CD8-positive, alpha-beta memory T cell (primary cell): ENCODE measurements around the gene ALG6. TPM values are rescaled to one million over a fixed set of nuclear protein-coding genes. Genes with fewer than 3 reads are reported as not detected.
"Not testable (repeated sequence)": the region's sequence is repeated elsewhere in the genome, so short reads cannot be mapped to it uniquely, and the experiment has no call there.

Experiments used
- CTCF ChIA-PET: fragments of 350-600 bp; sonication (Branson Sonifier 250); formaldehyde crosslinking; loops from one replicate; lab custom pipeline; 2021; ENCODE audit warnings: antibody characterized with exemption; lab: Charles Lee
- POLR2A ChIA-PET: fragments of 350-600 bp; sonication (Branson Sonifier 250); formaldehyde crosslinking; loops from one replicate; lab custom pipeline; 2021; ENCODE audit warnings: antibody characterized with exemption; lab: Charles Lee
- DNase-seq, 5 donors: peaks; one replicate each; pipeline versions ENCODE4 v3.0.0 to v3.0.0-alpha.2; 2020 to 2022; ENCODE audit warnings: mixed read lengths in 1 of 5
- H3K27ac ChIP-seq: one replicate; pipeline ENCODE4 v1.7.0; 2013; ENCODE audit warnings: low read depth, mild to moderate bottlenecking, low read length, moderate library complexity
- H3K27me3 ChIP-seq: 2 replicates; pipeline ENCODE4 v1.7.0; 2013; ENCODE audit warnings: low read length, mild to moderate bottlenecking; ENCODE audit not compliant: insufficient read depth, poor library complexity, severe bottlenecking
- H3K36me3 ChIP-seq: 2 replicates; pipeline ENCODE4 v1.7.0; 2013; ENCODE audit warnings: mild to moderate bottlenecking, low read length, moderate library complexity; ENCODE audit not compliant: insufficient read depth
- H3K4me1 ChIP-seq: 2 replicates; pipeline ENCODE4 v1.7.0; 2013; ENCODE audit warnings: mild to moderate bottlenecking, low read length, moderate library complexity; ENCODE audit not compliant: insufficient read depth
- H3K4me3 ChIP-seq: 2 replicates; pipeline ENCODE4 v1.7.0; 2013; ENCODE audit warnings: mild to moderate bottlenecking, low read length
- H3K9me3 ChIP-seq: 2 replicates; pipeline ENCODE4 v1.7.0; 2013; ENCODE audit warnings: mild to moderate bottlenecking, low read length
- H3K27ac Mint-ChIP-seq, 8 donors: one replicate each; pipeline ENCODE4 v1.8.0; 2020 to 2021; ENCODE audit warnings: mixed read lengths in 8 of 8, mild to moderate bottlenecking in 6 of 8, inconsistent platforms in 3 of 8, moderate library complexity in 3 of 8
- H3K27me3 Mint-ChIP-seq, 2 donors: one replicate each; pipeline ENCODE4 v1.8.0; 2020 to 2021; ENCODE audit warnings: mixed read lengths in 2 of 2, mild to moderate bottlenecking in 1 of 2, moderate library complexity in 1 of 2
- H3K36me3 Mint-ChIP-seq, 3 donors: one replicate each; pipeline ENCODE4 v1.8.0; 2020 to 2021; ENCODE audit warnings: mixed read lengths in 3 of 3, inconsistent platforms in 1 of 3, mild to moderate bottlenecking in 1 of 3
- H3K4me1 Mint-ChIP-seq, 3 donors: one replicate each; pipeline ENCODE4 v1.8.0; 2020 to 2021; ENCODE audit warnings: mixed read lengths in 3 of 3, inconsistent platforms in 1 of 3, mild to moderate bottlenecking in 1 of 3
- H3K4me3 Mint-ChIP-seq, 7 donors: one replicate each; pipeline ENCODE4 v1.8.0; 2020 to 2021; ENCODE audit warnings: mixed read lengths in 7 of 7, mild to moderate bottlenecking in 6 of 7, moderate library complexity in 4 of 7, inconsistent platforms in 2 of 7
- H3K9me3 Mint-ChIP-seq, 5 donors: one replicate each; pipeline ENCODE4 v1.8.0; 2020 to 2022; ENCODE audit warnings: mixed read lengths in 5 of 5, mild to moderate bottlenecking in 3 of 5, moderate library complexity in 2 of 5, inconsistent platforms in 1 of 5
- polyA plus RNA-seq: library from polyadenylated mRNA; unstranded; fragments of 300-500 nt; fragmentation: Illumina TruSeq; gene quantifications from one replicate; pipeline ENCODE4 v1.2.3, GENCODE V29; 2021
- total RNA-seq, 2 experiments: library from RNA; stranded (reverse); gene quantifications; one replicate each; pipeline ENCODE4 v1.2.3, GENCODE V29; 2021

Gene ALG6
- total and polyA plus RNA-seq, 3 experiments from 2014 or later: 21.2 to 25.6 (median 24.6) TPM

- no peaks in the 10 kb centered on the region for H3K36me3 Mint-ChIP-seq
- peaks cover 3% of the 10 kb centered on the region for H3K27me3 ChIP-seq
- no peaks in the 10 kb centered on the region for H3K4me1 ChIP-seq
- ChIA-PET POLR2A (no interaction called here), CTCF (no interaction called here)
- H3K4me1 Mint-ChIP-seq: no peaks in the 10 kb centered on the region
- no peaks in the 10 kb centered on the region for H3K9me3 ChIP-seq
- peaks cover 34 to 47% of the 10 kb centered on the region in 2 donors for H3K27me3 Mint-ChIP-seq
- no peak overlapping the region for H3K27ac ChIP-seq
- no peak overlapping the region for H3K4me3 Mint-ChIP-seq
- H3K4me3 ChIP-seq: no peak overlapping the region
- peaks cover 0 to 2% (median 0%) of the 10 kb centered on the region in 5 donors for H3K9me3 Mint-ChIP-seq
- H3K36me3 ChIP-seq: no peaks in the 10 kb centered on the region
- no peak overlapping the region for H3K27ac Mint-ChIP-seq
- DNase-seq: no peak
Measured at GRCh38 chr1:63342402-63342801, 25.0 kb upstream of the ALG6 start.

GRCh38 chr1:63343922-63344321, 23.5 kb upstream of the ALG6 start:
- Histone ChIP-seq H3K36me3 (no peaks in the 10 kb centered on the region), H3K4me3 (no peak overlapping the region), H3K27ac (no peak overlapping the region), H3K27me3 (peaks cover 3% of the 10 kb centered on the region), H3K9me3 (no peaks in the 10 kb centered on the region), H3K4me1 (no peaks in the 10 kb centered on the region)
- Mint-ChIP-seq H3K27ac (no peak overlapping the region), H3K36me3 (no peaks in the 10 kb centered on the region), H3K4me3 (no peak overlapping the region), H3K4me1 (no peaks in the 10 kb centered on the region), H3K9me3 (peaks cover 0 to 2% (median 0%) of the 10 kb centered on the region in 5 donors), H3K27me3 (peaks cover 32 to 47% of the 10 kb centered on the region in 2 donors)
- no peak for DNase-seq
- ChIA-PET CTCF (no interaction called here), POLR2A (no interaction called here)

- no peaks in the 10 kb centered on the region for H3K36me3 ChIP-seq
- H3K4me1 ChIP-seq: no peaks in the 10 kb centered on the region
- no peak overlapping the region for H3K27ac ChIP-seq
- H3K9me3 Mint-ChIP-seq: peaks cover 0 to 2% (median 0%) of the 10 kb centered on the region in 5 donors
- no peaks in the 10 kb centered on the region for H3K9me3 ChIP-seq
- H3K4me3 Mint-ChIP-seq: no peak overlapping the region
- H3K27ac Mint-ChIP-seq: no peak overlapping the region
- peaks cover 13% of the 10 kb centered on the region for H3K27me3 ChIP-seq
- no peak for DNase-seq
- no peaks in the 10 kb centered on the region for H3K36me3 Mint-ChIP-seq
- no peak overlapping the region for H3K4me3 ChIP-seq
- CTCF ChIA-PET: no interaction called here
- peaks cover 22 to 48% of the 10 kb centered on the region in 2 donors for H3K27me3 Mint-ChIP-seq
- POLR2A ChIA-PET: no interaction called here
- H3K4me1 Mint-ChIP-seq: no peaks in the 10 kb centered on the region
Measured at GRCh38 chr1:63350320-63350719, 17.1 kb upstream of the ALG6 start.

- Mint-ChIP-seq H3K4me1 (no peaks in the 10 kb centered on the region), H3K27ac (no peak overlapping the region), H3K4me3 (no peak overlapping the region), H3K36me3 (no peaks in the 10 kb centered on the region), H3K27me3 (peaks cover 20 to 49% of the 10 kb centered on the region in 2 donors), H3K9me3 (no peaks in the 10 kb centered on the region)
- Histone ChIP-seq H3K27me3 (peaks cover 13% of the 10 kb centered on the region), H3K4me1 (no peaks in the 10 kb centered on the region), H3K27ac (no peak overlapping the region), H3K4me3 (no peak overlapping the region), H3K9me3 (no peaks in the 10 kb centered on the region), H3K36me3 (no peaks in the 10 kb centered on the region)
- POLR2A ChIA-PET: no interaction called here
- CTCF ChIA-PET: no interaction called here
- no peak for DNase-seq
Measured at GRCh38 chr1:63352736-63353135, 14.7 kb upstream of the ALG6 start.

GRCh38 chr1:63356234-63356633, 11.2 kb upstream of the ALG6 start:
- CTCF ChIA-PET, H3K9me3 Mint-ChIP-seq, H3K4me3 Mint-ChIP-seq, H3K4me3 ChIP-seq, H3K36me3 Mint-ChIP-seq, DNase-seq, H3K9me3 ChIP-seq, H3K36me3 ChIP-seq, H3K27ac ChIP-seq, H3K4me1 Mint-ChIP-seq, POLR2A ChIA-PET, H3K4me1 ChIP-seq: not testable (repeated sequence)
- Mint-ChIP-seq H3K27me3 (peaks cover 14 to 55% of the 10 kb centered on the region in 2 donors), H3K27ac (peak overlapping the region in 1 of 8 donors; percentile 2)
- peaks cover 13% of the 10 kb centered on the region for H3K27me3 ChIP-seq

- ChIA-PET POLR2A (no interaction called here), CTCF (no interaction called here)
- DNase-seq: no peak
- Histone ChIP-seq H3K4me1 (no peaks in the 10 kb centered on the region), H3K4me3 (no peak overlapping the region), H3K9me3 (no peaks in the 10 kb centered on the region), H3K27ac (no peak overlapping the region), H3K27me3 (no peaks in the 10 kb centered on the region), H3K36me3 (no peaks in the 10 kb centered on the region)
- no peaks in the 10 kb centered on the region for H3K4me1 Mint-ChIP-seq
- no peaks in the 10 kb centered on the region for H3K36me3 Mint-ChIP-seq
- H3K4me3 Mint-ChIP-seq: no peak overlapping the region
- no peaks in the 10 kb centered on the region for H3K9me3 Mint-ChIP-seq
- H3K27me3 Mint-ChIP-seq: peaks cover 15 to 46% of the 10 kb centered on the region in 2 donors
- no peak overlapping the region for H3K27ac Mint-ChIP-seq
Measured at GRCh38 chr1:63359561-63359960, 7.9 kb upstream of the ALG6 start.

GRCh38 chr1:63362073-63362472, 5.4 kb upstream of the ALG6 start:
- H3K27ac ChIP-seq: no peak overlapping the region
- no peaks in the 10 kb centered on the region for H3K27me3 ChIP-seq
- CTCF ChIA-PET: no interaction called here
- H3K4me3 ChIP-seq: no peak overlapping the region
- no peak for DNase-seq
- H3K36me3 Mint-ChIP-seq: peaks cover 0 to 1% (median 0%) of the 10 kb centered on the region in 3 donors
- H3K9me3 Mint-ChIP-seq: no peaks in the 10 kb centered on the region
- H3K36me3 ChIP-seq: no peaks in the 10 kb centered on the region
- H3K27ac Mint-ChIP-seq: no peak overlapping the region
- H3K9me3 ChIP-seq: no peaks in the 10 kb centered on the region
- H3K4me1 Mint-ChIP-seq: peaks cover 6 to 11% (median 7%) of the 10 kb centered on the region in 3 donors
- peaks cover 6% of the 10 kb centered on the region for H3K4me1 ChIP-seq
- POLR2A ChIA-PET: no interaction called here
- no peak overlapping the region for H3K4me3 Mint-ChIP-seq
- peaks cover 5 to 27% of the 10 kb centered on the region in 2 donors for H3K27me3 Mint-ChIP-seq

- POLR2A ChIA-PET: no interaction called here
- Mint-ChIP-seq H3K36me3 (peaks cover 0 to 1% (median 0%) of the 10 kb centered on the region in 3 donors), H3K27me3 (peaks cover 3 to 27% of the 10 kb centered on the region in 2 donors), H3K9me3 (no peaks in the 10 kb centered on the region), H3K27ac (no peak overlapping the region), H3K4me1 (peaks cover 8 to 12% (median 8%) of the 10 kb centered on the region in 3 donors), H3K4me3 (peak overlapping the region in 1 of 7 donors; percentile 46)
- CTCF ChIA-PET: no interaction called here
- Histone ChIP-seq H3K27me3 (no peaks in the 10 kb centered on the region), H3K4me3 (no peak overlapping the region), H3K27ac (no peak overlapping the region), H3K4me1 (peaks cover 7% of the 10 kb centered on the region), H3K9me3 (no peaks in the 10 kb centered on the region), H3K36me3 (no peaks in the 10 kb centered on the region)
- no peak for DNase-seq
Measured at GRCh38 chr1:63362578-63362977, 4.8 kb upstream of the ALG6 start.
